ENCODE data around the gene PDE7B. TPM values are rescaled to one million over a fixed set of nuclear protein-coding genes. Genes with fewer than 3 reads are reported as not detected.

Gene PDE7B
- total and polyA plus RNA-seq, 2 donors (not counting 1 experiment from before 2014, with no cell fraction given) = 7.9 to 21.5 TPM

DNA sequence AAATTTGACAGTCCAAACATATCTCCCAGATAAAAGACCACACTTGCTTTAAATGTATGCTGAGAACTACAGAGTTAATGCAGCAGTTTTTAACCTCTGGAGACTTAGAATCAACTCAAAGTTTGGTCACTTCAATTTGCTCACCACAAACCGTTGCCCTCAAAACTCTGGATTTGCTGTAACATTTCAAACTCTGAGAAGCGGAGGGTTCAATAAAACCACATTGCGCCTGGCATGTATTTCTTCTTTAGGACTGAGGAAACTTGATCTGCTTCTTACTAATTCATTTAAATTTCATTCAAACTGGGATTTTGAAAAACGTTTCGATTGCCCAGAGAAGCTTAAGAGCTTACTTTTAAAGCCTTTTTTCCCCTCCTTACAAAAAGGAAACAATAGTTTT lies 282.8 kb downstream of the PDE7B start:
- Histone ChIP-seq H4K20me1 (ENCODE audit: control insufficient read depth, extremely low read depth, insufficient read depth, low read length) (no peaks in the 10 kb centered on the region), H3K36me3 (ENCODE audit: control insufficient read depth, insufficient read depth, low read length) (no peaks in the 10 kb centered on the region), H2AFZ (ENCODE audit: low read length) (no peak overlapping the region), H3K4me2 (ENCODE audit: extremely low read depth, insufficient read depth, low read length) (no peak overlapping the region), H3K4me3 (replicated peaks in 1 of 4; ENCODE audit: control extremely low read depth in 1 of 4, insufficient read depth in 1 of 4, low read depth in 3 of 4, low read length in 4 of 4) (no peak overlapping the region), H3K27ac (ENCODE audit: insufficient read depth, low read length) (no peak overlapping the region), H3K9me3 (ENCODE audit: control insufficient read depth, insufficient read depth, low read depth, low read length) (no peaks in the 10 kb centered on the region), H3K4me1 (ENCODE audit: control insufficient read depth, extremely low read depth, insufficient read depth, low read length) (no peaks in the 10 kb centered on the region), H3K27me3 (ENCODE audit: control insufficient read depth, insufficient read depth, low read length) (no peaks in the 10 kb centered on the region), H3K79me2 (ENCODE audit: control insufficient read depth, insufficient read depth, low read length) (no peaks in the 10 kb centered on the region), H3K9ac (ENCODE audit: insufficient read depth, low read length) (no peak overlapping the region)
- no peak for DNase-seq (ENCODE audit: low read depth in 2 of 2)
- TF ChIP-seq EZH2 (IDR thresholded peaks at IDR 0.05; ENCODE audit: low read length, missing control alignments) = no peak
- no peak for TF ChIP-seq CTCF (conservative IDR thresholded peaks at IDR 0.05 in 1 of 2, IDR thresholded peaks at IDR 0.05 in 1 of 2; ENCODE audit: low read depth in 1 of 2, low read length in 2 of 2)

GRCh38 chr6:136134751-136135150 lies 283.2 kb downstream of the PDE7B start:
- Histone ChIP-seq H3K27me3 (ENCODE audit: control insufficient read depth, insufficient read depth, low read length) (no peaks in the 10 kb centered on the region), H3K9ac (ENCODE audit: insufficient read depth, low read length) (no peak overlapping the region), H3K4me3 (replicated peaks in 1 of 4; ENCODE audit: control extremely low read depth in 1 of 4, insufficient read depth in 1 of 4, low read depth in 3 of 4, low read length in 4 of 4) (no peak overlapping the region), H3K4me1 (ENCODE audit: control insufficient read depth, extremely low read depth, insufficient read depth, low read length) (no peaks in the 10 kb centered on the region), H3K27ac (ENCODE audit: insufficient read depth, low read length) (no peak overlapping the region), H3K4me2 (ENCODE audit: extremely low read depth, insufficient read depth, low read length) (no peak overlapping the region), H4K20me1 (ENCODE audit: control insufficient read depth, extremely low read depth, insufficient read depth, low read length) (no peaks in the 10 kb centered on the region), H3K36me3 (ENCODE audit: control insufficient read depth, insufficient read depth, low read length) (no peaks in the 10 kb centered on the region), H3K9me3 (ENCODE audit: control insufficient read depth, insufficient read depth, low read depth, low read length) (no peaks in the 10 kb centered on the region), H2AFZ (ENCODE audit: low read length) (no peak overlapping the region), H3K79me2 (ENCODE audit: control insufficient read depth, insufficient read depth, low read length) (no peaks in the 10 kb centered on the region)
- no peak for DNase-seq (ENCODE audit: low read depth in 2 of 2)
- no peak for TF ChIP-seq CTCF (conservative IDR thresholded peaks at IDR 0.05 in 1 of 2, IDR thresholded peaks at IDR 0.05 in 1 of 2; ENCODE audit: low read depth in 1 of 2, low read length in 2 of 2)

DNA sequence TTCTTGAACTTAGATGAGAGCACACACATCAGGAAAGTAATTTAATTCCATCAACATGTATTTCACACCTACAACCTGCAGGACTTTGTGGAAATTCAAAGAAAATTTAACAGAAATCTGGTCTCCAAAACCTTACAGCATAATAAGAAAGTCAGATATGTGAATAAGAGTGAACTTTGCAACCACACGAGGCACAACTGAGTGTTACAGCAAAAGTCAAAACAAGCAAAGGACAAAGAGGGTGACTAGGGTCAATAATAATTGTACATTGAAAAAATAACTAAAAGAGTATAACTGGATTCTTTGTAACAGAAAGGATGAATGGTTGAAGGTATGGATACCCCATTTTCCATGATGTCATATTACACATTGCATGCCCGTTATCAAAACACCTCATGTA lies 284.8 kb downstream of the PDE7B start:
- no peak for DNase-seq (ENCODE audit: low read depth in 2 of 2)

More for the DNA sequence above, 284.8 kb downstream of the PDE7B start:
- Histone ChIP-seq H3K79me2 (ENCODE audit: control insufficient read depth, insufficient read depth, low read length) (no peaks in the 10 kb centered on the region), H3K9me3 (ENCODE audit: control insufficient read depth, insufficient read depth, low read depth, low read length) (no peaks in the 10 kb centered on the region), H3K27me3 (ENCODE audit: control insufficient read depth, insufficient read depth, low read length) (no peaks in the 10 kb centered on the region), H2AFZ (ENCODE audit: low read length) (no peak overlapping the region), H3K4me2 (ENCODE audit: extremely low read depth, insufficient read depth, low read length) (no peak overlapping the region), H3K36me3 (ENCODE audit: control insufficient read depth, insufficient read depth, low read length) (no peaks in the 10 kb centered on the region), H3K4me3 (replicated peaks in 1 of 4; ENCODE audit: control extremely low read depth in 1 of 4, insufficient read depth in 1 of 4, low read depth in 3 of 4, low read length in 4 of 4) (no peak overlapping the region), H3K27ac (ENCODE audit: insufficient read depth, low read length) (no peak overlapping the region), H4K20me1 (ENCODE audit: control insufficient read depth, extremely low read depth, insufficient read depth, low read length) (no peaks in the 10 kb centered on the region), H3K4me1 (ENCODE audit: control insufficient read depth, extremely low read depth, insufficient read depth, low read length) (no peaks in the 10 kb centered on the region), H3K9ac (ENCODE audit: insufficient read depth, low read length) (no peak overlapping the region)
- TF ChIP-seq EZH2 (IDR thresholded peaks at IDR 0.05; ENCODE audit: low read length, missing control alignments) (no peak), CTCF (conservative IDR thresholded peaks at IDR 0.05 in 1 of 2, IDR thresholded peaks at IDR 0.05 in 1 of 2; ENCODE audit: low read depth in 1 of 2, low read length in 2 of 2) (no peak)

Data from fibroblast of lung (primary cell).